SK-N-SH treated with all-trans-retinoic acid at 6 μM for 48 hours (cell line): ENCODE data around the gene CDH7.

ENCODE experiments used
- ATAC-seq: fragments of 200-7000 bp; cut with Tn5 transposase; 3 replicates; pipeline ENCODE4 v1.9.1; 2020; ENCODE audit warnings: mild to moderate bottlenecking, moderate library complexity
- ARNTL ChIP-seq: fragments of 450-650 bp; formaldehyde crosslinking; IDR thresholded peaks from 2 replicates; pipeline ENCODE4 v1.5.0; 2020; ENCODE audit warnings: low read depth, mild to moderate bottlenecking, moderate library complexity, borderline replicate concordance
- BACH2 ChIP-seq: fragments of 250-450 bp; sonication (Bioruptor Pico); IDR thresholded peaks from 2 replicates; pipeline ENCODE4 v1.9.0; 2021; ENCODE audit warnings: mild to moderate bottlenecking, borderline replicate concordance
- CSDC2 ChIP-seq: fragments of 250-450 bp; sonication (Bioruptor Pico); IDR thresholded peaks from 2 replicates; pipeline ENCODE4 v1.5.0; 2020; ENCODE audit warnings: mild to moderate bottlenecking, moderate library complexity
- ESRRG ChIP-seq: fragments of 250-450 bp; sonication (Bioruptor Pico); IDR thresholded peaks from 2 replicates; pipeline ENCODE4 v1.6.1; 2021; ENCODE audit warnings: mild to moderate bottlenecking
- GLIS3 ChIP-seq: fragments of 250-450 bp; sonication (Bioruptor Pico); IDR thresholded peaks from 2 replicates; pipeline ENCODE4 v1.5.0; 2020; ENCODE audit warnings: mild to moderate bottlenecking, moderate library complexity
- ISL1 ChIP-seq: fragments of 250-450 bp; sonication (Bioruptor Pico); IDR thresholded peaks from 2 replicates; pipeline ENCODE4 v2.1.2; 2022; ENCODE audit warnings: mild to moderate bottlenecking, moderate library complexity
- OSR1 ChIP-seq: fragments of 250-450 bp; sonication (Bioruptor Pico); IDR thresholded peaks from 2 replicates; pipeline ENCODE4 v1.8.0; 2022; ENCODE audit warnings: moderate library complexity, mild to moderate bottlenecking, inconsistent platforms
- PPARA ChIP-seq: fragments of 250-450 bp; sonication (Bioruptor Pico); IDR thresholded peaks from 2 replicates; pipeline ENCODE4 v1.5.0; 2020; ENCODE audit warnings: mild to moderate bottlenecking, borderline replicate concordance
- RARB ChIP-seq: fragments of 250-450 bp; sonication (Bioruptor Pico); IDR thresholded peaks from 2 replicates; pipeline ENCODE4 v1.8.0; 2021; ENCODE audit warnings: mild to moderate bottlenecking, moderate library complexity
- SNAI2 ChIP-seq: fragments of 250-450 bp; sonication (Bioruptor Pico); IDR thresholded peaks from 2 replicates; pipeline ENCODE4 v1.5.0; 2020; ENCODE audit warnings: mild to moderate bottlenecking, moderate library complexity
- TCF4 ChIP-seq: fragments of 250-450 bp; sonication (Bioruptor Pico); IDR thresholded peaks from 2 replicates; pipeline ENCODE4 v1.8.0; 2021; ENCODE audit warnings: mild to moderate bottlenecking, moderate library complexity, borderline replicate concordance
- TOX ChIP-seq: fragments of 250-450 bp; sonication (Bioruptor Pico); IDR thresholded peaks from 2 replicates; pipeline ENCODE4 v1.8.0; 2021; ENCODE audit warnings: mild to moderate bottlenecking, moderate library complexity, borderline replicate concordance
- ZC3H10 ChIP-seq: fragments of 250-450 bp; sonication (Bioruptor Pico); IDR thresholded peaks from 2 replicates; pipeline ENCODE4 v1.5.1; 2021; ENCODE audit warnings: mild to moderate bottlenecking, moderate library complexity
- ZFP3 ChIP-seq: fragments of 250-450 bp; sonication (Bioruptor Pico); IDR thresholded peaks from 2 replicates; pipeline ENCODE4 v1.5.0; 2020; ENCODE audit warnings: mild to moderate bottlenecking, moderate library complexity
- ZFP30 ChIP-seq: fragments of 450-650 bp; formaldehyde crosslinking; IDR thresholded peaks from 2 replicates; pipeline ENCODE4 v1.5.0; 2022; ENCODE audit warnings: mild to moderate bottlenecking, moderate library complexity
- ZNF565 ChIP-seq: fragments of 450-650 bp; formaldehyde crosslinking; conservative IDR thresholded peaks from 2 replicates; pipeline ENCODE4 v1.5.0; 2020; ENCODE audit warnings: low read depth, mild to moderate bottlenecking, moderate library complexity
- ZNF8 ChIP-seq: fragments of 450-650 bp; formaldehyde crosslinking; IDR thresholded peaks from 2 replicates; pipeline ENCODE4 v1.5.0; 2020; ENCODE audit warnings: mild to moderate bottlenecking, moderate library complexity
- TF ChIP-seq, protein P1 (sequence below): fragments of 250-450 bp; sonication (Bioruptor Pico); IDR thresholded peaks from 2 replicates; pipeline ENCODE4 v1.5.1; 2020; ENCODE audit warnings: low read depth, mild to moderate bottlenecking, moderate library complexity
- TF ChIP-seq, protein P2 (sequence below): fragments of 250-450 bp; sonication (Bioruptor Pico); IDR thresholded peaks from 2 replicates; pipeline ENCODE4 v1.5.1; 2021; ENCODE audit warnings: mild to moderate bottlenecking, moderate library complexity
- TF ChIP-seq, protein P3 (sequence below): fragments of 250-450 bp; sonication (Bioruptor Pico); IDR thresholded peaks from 2 replicates; pipeline ENCODE4 v1.5.0; 2020; ENCODE audit warnings: mild to moderate bottlenecking, moderate library complexity
- TF ChIP-seq, protein P4 (sequence below): fragments of 250-450 bp; sonication (Bioruptor Pico); IDR thresholded peaks from 2 replicates; pipeline ENCODE4 v1.8.0; 2021; ENCODE audit warnings: low read depth, mild to moderate bottlenecking, moderate library complexity, borderline replicate concordance

The CDH7 gene

DNA sequence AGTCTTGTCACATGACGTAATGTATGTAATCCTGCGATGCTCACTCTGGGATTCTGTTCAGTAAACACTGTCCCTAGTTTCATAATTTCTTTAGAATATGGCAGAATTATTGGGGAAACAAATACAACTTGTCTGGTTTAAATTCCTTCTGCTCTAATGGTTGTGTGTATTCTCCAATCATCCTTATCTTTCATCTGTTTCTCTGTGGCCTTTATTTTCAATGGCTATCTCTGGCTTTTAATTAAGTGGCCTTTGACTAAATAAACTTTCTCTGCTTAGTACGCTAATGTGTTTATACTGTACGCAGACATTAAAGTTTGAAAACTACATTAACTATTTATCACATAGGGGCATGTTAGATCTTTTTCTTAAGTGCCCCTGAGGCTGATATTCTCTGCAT lies 40.9 kb downstream of the CDH7 start:
- TF ChIP-seq, protein P1, sequence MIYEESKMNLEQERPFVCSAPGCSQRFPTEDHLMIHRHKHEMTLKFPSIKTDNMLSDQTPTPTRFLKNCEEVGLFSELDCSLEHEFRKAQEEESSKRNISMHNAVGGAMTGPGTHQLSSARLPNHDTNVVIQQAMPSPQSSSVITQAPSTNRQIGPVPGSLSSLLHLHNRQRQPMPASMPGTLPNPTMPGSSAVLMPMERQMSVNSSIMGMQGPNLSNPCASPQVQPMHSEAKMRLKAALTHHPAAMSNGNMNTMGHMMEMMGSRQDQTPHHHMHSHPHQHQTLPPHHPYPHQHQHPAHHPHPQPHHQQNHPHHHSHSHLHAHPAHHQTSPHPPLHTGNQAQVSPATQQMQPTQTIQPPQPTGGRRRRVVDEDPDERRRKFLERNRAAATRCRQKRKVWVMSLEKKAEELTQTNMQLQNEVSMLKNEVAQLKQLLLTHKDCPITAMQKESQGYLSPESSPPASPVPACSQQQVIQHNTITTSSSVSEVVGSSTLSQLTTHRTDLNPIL (CRISPR knock-in tag) = no peak
- TF ChIP-seq ZFP30 (CRISPR knock-in tag) = no peak
- no peak for TF ChIP-seq ARNTL (CRISPR knock-in tag)
- TF ChIP-seq ISL1 (CRISPR knock-in tag) = peak; percentile 20; the same call in 1 of the 2 replicates
- TF ChIP-seq PPARA (CRISPR knock-in tag) = no peak
- no peak for TF ChIP-seq CSDC2
- TF ChIP-seq, protein P2, sequence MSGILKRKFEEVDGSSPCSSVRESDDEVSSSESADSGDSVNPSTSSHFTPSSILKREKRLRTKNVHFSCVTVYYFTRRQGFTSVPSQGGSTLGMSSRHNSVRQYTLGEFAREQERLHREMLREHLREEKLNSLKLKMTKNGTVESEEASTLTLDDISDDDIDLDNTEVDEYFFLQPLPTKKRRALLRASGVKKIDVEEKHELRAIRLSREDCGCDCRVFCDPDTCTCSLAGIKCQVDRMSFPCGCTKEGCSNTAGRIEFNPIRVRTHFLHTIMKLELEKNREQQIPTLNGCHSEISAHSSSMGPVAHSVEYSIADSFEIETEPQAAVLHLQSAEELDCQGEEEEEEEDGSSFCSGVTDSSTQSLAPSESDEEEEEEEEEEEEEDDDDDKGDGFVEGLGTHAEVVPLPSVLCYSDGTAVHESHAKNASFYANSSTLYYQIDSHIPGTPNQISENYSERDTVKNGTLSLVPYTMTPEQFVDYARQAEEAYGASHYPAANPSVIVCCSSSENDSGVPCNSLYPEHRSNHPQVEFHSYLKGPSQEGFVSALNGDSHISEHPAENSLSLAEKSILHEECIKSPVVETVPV = no peak
- no peak for TF ChIP-seq BACH2 (CRISPR knock-in tag)
- TF ChIP-seq GLIS3 (CRISPR knock-in tag) = no peak
- TF ChIP-seq TCF4 (CRISPR knock-in tag) = peak; percentile 31; the same call in 1 of the 2 replicates
- TF ChIP-seq OSR1 = no peak
- TF ChIP-seq RARB (CRISPR knock-in tag) = no peak
- TF ChIP-seq ESRRG (CRISPR knock-in tag) = no peak
- TF ChIP-seq ZNF8 (CRISPR knock-in tag) = no peak
- TF ChIP-seq TOX = no peak
- no peak for ATAC-seq

DNA sequence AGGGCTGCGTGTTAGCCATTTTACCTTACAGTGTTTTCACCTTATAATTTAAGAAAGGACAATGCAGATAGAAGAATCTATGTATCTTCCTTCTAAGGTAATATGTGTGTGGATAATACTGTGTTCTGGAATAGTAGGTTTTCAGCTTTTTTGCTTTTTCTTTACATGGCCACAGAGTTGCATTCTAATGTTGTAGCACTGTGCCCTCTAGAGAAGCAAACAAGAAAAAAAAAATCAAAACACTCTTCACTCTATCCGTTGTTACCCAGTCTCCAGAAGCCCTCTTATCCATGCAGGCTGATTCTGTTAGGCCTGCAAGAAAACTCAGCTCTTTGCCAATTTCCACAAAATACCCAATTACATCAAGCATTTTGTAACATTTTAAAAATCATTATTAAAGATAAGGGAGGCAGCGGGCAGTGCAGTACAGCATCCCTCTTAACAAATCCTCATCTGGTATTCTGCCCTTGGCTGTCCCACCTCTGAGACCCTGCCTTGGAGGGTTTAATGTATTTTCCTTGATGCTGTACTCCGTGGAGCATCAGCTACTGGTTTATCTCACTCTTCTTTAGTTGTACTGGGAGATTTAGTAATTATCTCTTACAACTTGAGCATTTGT lies 41.8 kb downstream of the CDH7 start:
- no peak for ATAC-seq
- TF ChIP-seq ZNF8 (CRISPR knock-in tag) = no peak
- TF ChIP-seq ARNTL (CRISPR knock-in tag) = no peak
- TF ChIP-seq, protein P3, sequence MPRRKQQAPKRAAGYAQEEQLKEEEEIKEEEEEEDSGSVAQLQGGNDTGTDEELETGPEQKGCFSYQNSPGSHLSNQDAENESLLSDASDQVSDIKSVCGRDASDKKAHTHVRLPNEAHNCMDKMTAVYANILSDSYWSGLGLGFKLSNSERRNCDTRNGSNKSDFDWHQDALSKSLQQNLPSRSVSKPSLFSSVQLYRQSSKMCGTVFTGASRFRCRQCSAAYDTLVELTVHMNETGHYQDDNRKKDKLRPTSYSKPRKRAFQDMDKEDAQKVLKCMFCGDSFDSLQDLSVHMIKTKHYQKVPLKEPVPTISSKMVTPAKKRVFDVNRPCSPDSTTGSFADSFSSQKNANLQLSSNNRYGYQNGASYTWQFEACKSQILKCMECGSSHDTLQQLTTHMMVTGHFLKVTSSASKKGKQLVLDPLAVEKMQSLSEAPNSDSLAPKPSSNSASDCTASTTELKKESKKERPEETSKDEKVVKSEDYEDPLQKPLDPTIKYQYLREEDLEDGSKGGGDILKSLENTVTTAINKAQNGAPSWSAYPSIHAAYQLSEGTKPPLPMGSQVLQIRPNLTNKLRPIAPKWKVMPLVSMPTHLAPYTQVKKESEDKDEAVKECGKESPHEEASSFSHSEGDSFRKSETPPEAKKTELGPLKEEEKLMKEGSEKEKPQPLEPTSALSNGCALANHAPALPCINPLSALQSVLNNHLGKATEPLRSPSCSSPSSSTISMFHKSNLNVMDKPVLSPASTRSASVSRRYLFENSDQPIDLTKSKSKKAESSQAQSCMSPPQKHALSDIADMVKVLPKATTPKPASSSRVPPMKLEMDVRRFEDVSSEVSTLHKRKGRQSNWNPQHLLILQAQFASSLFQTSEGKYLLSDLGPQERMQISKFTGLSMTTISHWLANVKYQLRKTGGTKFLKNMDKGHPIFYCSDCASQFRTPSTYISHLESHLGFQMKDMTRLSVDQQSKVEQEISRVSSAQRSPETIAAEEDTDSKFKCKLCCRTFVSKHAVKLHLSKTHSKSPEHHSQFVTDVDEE (CRISPR knock-in tag) = no peak
- TF ChIP-seq RARB (CRISPR knock-in tag) = no peak
- TF ChIP-seq, protein P1 (CRISPR knock-in tag) = no peak
- TF ChIP-seq TOX = no peak
- TF ChIP-seq CSDC2 = no peak
- TF ChIP-seq GLIS3 (CRISPR knock-in tag) = no peak
- no peak for TF ChIP-seq OSR1
- no peak for TF ChIP-seq BACH2 (CRISPR knock-in tag)
- no peak for TF ChIP-seq ZC3H10 (CRISPR knock-in tag)
- no peak for TF ChIP-seq TCF4 (CRISPR knock-in tag)
- no peak for TF ChIP-seq ISL1 (CRISPR knock-in tag)
- no peak for TF ChIP-seq ZFP3
- TF ChIP-seq, protein P2 = no peak
- TF ChIP-seq ZNF565 (CRISPR knock-in tag) = no peak
- no peak for TF ChIP-seq ESRRG (CRISPR knock-in tag)
- TF ChIP-seq SNAI2 (CRISPR knock-in tag) = no peak
- TF ChIP-seq, protein P4, sequence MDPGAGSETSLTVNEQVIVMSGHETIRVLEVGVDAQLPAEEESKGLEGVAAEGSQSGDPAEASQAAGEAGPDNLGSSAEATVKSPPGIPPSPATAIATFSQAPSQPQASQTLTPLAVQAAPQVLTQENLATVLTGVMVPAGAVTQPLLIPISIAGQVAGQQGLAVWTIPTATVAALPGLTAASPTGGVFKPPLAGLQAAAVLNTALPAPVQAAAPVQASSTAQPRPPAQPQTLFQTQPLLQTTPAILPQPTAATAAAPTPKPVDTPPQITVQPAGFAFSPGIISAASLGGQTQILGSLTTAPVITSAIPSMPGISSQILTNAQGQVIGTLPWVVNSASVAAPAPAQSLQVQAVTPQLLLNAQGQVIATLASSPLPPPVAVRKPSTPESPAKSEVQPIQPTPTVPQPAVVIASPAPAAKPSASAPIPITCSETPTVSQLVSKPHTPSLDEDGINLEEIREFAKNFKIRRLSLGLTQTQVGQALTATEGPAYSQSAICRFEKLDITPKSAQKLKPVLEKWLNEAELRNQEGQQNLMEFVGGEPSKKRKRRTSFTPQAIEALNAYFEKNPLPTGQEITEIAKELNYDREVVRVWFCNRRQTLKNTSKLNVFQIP (CRISPR knock-in tag) = no peak
